SK-N-MC (cell line): Measurements from ENCODE around the gene SLC24A2.

ENCODE experiments used
- DNase-seq: peaks from one replicate; pipeline ENCODE4 v3.0.0-alpha.2; 2011; ENCODE audit warnings: low read depth, low spot score
- H3K27ac ChIP-seq: fragments of 200-600 bp; sonication (generic); 2 replicates; pipeline ENCODE4 v1.5.1; 2016; ENCODE audit warnings: mixed run types
- H3K36me3 ChIP-seq: fragments of 200-600 bp; sonication (generic); 2 replicates; pipeline ENCODE4 v1.6.1; 2017; ENCODE audit warnings: antibody characterized with exemption, low read length, mixed read lengths; ENCODE audit not compliant: insufficient read depth
- H3K4me3 ChIP-seq: fragments of 200-600 bp; sonication (generic); 2 replicates; pipeline ENCODE4 v1.5.1; 2016
- H3K9ac ChIP-seq: fragments of 200-600 bp; sonication (generic); 2 replicates; pipeline ENCODE4 v1.8.0; 2017; ENCODE audit warnings: mixed run types, mixed read lengths; ENCODE audit not compliant: insufficient read length
- H3K9me3 ChIP-seq: fragments of 200-600 bp; sonication (generic); 2 replicates; pipeline ENCODE4 v1.6.1; 2017; ENCODE audit warnings: low read depth, mild to moderate bottlenecking, antibody characterized with exemption, low read length, moderate library complexity, mixed read lengths
- EZH2 ChIP-seq: fragments of 200-600 bp; sonication (generic); IDR thresholded peaks from one replicate; pipeline ENCODE4 v1.6.1; 2017; ENCODE audit warnings: antibody characterized with exemption
- FOXP2 ChIP-seq: optimal IDR thresholded peaks from 2 replicates; pipeline ENCODE3; 2011; ENCODE audit warnings: mild to moderate bottlenecking, moderate library complexity; ENCODE audit not compliant: insufficient read depth; ENCODE audit errors: extremely low read length, control extremely low read depth
- POLR2AphosphoS5 ChIP-seq: IDR thresholded peaks from 2 replicates; pipeline ENCODE4 v1.6.1; 2012; ENCODE audit warnings: mild to moderate bottlenecking, low read depth, low read length, borderline replicate concordance

The SLC24A2 gene

DNA sequence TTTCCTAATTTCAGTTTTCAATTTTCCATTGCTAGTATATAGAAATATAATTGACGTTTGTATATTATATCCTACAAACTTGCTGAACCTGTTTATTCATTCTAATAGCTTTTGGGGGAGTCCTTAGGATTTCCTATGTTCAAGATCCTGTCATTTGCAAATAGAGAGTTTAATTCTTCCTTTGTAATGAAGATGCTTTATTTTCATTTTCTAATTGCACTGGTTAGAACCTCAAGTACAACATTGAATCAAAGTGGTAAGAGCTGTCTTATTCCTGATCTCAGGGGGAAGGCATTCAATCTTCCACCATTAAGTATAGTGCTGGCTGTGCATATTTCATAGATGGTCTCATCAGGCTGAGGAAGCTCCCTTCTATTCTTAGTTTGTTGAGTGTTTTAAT, 15.6 kb upstream of the SLC24A2 start:
- no peak for DNase-seq
- no peak overlapping the region for H3K4me3 ChIP-seq
- H3K9me3 ChIP-seq: no peaks in the 10 kb centered on the region
- H3K27ac ChIP-seq: no peak overlapping the region
- TF ChIP-seq POLR2AphosphoS5 (no peak), EZH2 (no peak), FOXP2 (no peak)
- no peaks in the 10 kb centered on the region for H3K36me3 ChIP-seq
- no peak overlapping the region for H3K9ac ChIP-seq

DNA sequence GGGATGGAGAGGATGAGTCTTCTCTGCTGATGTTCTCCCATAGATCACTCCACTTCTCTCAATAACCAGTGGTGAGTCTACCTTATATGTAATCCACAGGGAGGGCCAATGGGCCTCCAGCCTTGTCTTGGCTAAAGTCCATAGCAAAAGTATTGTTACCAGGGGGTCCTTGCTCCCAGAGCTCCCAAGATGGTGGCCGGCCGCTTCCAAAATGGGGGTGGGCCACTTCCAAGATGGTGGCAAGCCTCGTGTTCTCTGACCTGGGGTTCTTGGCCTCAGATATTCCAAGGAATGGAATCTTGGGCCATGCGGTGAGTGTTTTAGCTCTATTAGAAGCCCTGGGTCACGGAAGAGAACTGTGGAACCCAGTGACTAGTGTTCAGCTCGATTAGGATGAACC, 12.0 kb upstream of the SLC24A2 start:
- no peak for DNase-seq
- TF ChIP-seq FOXP2 (no peak), POLR2AphosphoS5 (no peak), EZH2 (no peak)
- no peak overlapping the region for H3K27ac ChIP-seq
- H3K4me3 ChIP-seq: no peak overlapping the region
- H3K9me3 ChIP-seq: no peaks in the 10 kb centered on the region
- H3K9ac ChIP-seq: no peak overlapping the region
- no peaks in the 10 kb centered on the region for H3K36me3 ChIP-seq

DNA sequence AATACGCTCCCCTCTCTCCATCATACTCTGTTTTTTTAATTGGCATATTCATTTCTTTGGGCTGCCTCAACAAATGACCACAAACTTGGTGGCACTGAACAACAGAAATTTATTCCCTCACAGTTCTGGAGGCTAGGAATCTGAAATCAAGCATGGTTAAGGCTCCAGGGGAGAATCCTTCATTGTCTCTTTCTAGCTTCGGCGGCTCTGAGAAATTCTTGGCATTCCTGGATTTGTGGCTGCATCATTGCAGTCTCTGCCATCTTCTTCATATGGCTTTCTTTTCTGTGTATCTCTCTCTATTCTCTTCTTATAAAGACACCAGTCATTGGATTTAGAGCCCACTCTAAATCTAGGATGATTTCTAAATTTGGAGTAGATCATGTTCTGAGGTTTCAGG, 10.9 kb upstream of the SLC24A2 start:
- Histone ChIP-seq H3K4me3 (peak overlapping the region; percentile 65), H3K27ac (peak overlapping the region; percentile 94), H3K36me3 (no peaks in the 10 kb centered on the region), H3K9ac (peak overlapping the region; percentile 57), H3K9me3 (no peaks in the 10 kb centered on the region)
- DNase-seq: peak; percentile 14
- TF ChIP-seq EZH2: no peak
- TF ChIP-seq FOXP2: no peak
- TF ChIP-seq POLR2AphosphoS5: no peak

DNA sequence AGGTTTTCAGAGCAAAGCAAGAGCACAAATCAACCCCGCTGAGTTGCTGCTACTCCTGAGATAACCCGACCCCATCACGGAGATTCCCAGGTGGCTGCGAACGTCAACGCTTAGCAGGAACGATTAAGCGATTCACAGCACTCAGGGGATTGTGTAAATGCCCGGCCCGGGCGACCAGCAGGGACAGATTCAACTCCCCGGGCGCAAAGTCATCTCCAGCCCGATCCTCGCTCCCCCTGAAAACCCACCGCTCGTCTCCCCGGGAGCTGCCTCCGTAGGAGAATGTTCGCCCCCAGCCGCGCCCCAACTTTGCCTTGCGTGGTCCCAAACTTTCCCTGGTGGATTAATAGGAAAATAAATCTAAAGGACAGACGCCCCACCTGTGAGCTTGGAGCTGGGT, 685 bp downstream of the SLC24A2 start:
- H3K9ac ChIP-seq: no peak overlapping the region
- H3K36me3 ChIP-seq: no peaks in the 10 kb centered on the region
- H3K9me3 ChIP-seq: no peaks in the 10 kb centered on the region
- no peak for DNase-seq
- no peak overlapping the region for H3K27ac ChIP-seq
- no peak for TF ChIP-seq POLR2AphosphoS5
- no peak for TF ChIP-seq EZH2
- no peak for TF ChIP-seq FOXP2
- H3K4me3 ChIP-seq: no peak overlapping the region

DNA sequence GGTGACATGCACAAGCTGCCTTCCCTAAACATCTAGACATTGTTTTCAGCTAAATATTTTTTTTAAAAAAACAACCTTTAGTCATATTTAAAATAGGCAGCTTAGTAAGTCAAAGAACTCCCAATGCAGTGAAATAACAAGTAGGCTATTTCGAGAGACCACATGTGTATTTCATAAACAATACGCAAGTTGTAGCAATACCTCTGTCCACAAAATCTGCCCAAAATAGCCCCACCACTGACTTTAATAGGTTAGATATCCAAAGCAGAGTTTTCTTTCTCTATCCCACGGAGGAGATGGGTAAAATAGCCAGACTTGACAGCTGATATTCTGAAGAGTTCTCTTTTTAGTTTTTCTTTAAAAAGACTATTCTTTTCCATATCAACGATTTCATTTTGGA, 1.2 kb downstream of the SLC24A2 start:
- Histone ChIP-seq H3K36me3 (no peaks in the 10 kb centered on the region), H3K4me3 (no peak overlapping the region), H3K27ac (no peak overlapping the region), H3K9me3 (no peaks in the 10 kb centered on the region), H3K9ac (no peak overlapping the region)
- DNase-seq: no peak
- no peak for TF ChIP-seq POLR2AphosphoS5
- TF ChIP-seq EZH2: no peak
- no peak for TF ChIP-seq FOXP2

DNA sequence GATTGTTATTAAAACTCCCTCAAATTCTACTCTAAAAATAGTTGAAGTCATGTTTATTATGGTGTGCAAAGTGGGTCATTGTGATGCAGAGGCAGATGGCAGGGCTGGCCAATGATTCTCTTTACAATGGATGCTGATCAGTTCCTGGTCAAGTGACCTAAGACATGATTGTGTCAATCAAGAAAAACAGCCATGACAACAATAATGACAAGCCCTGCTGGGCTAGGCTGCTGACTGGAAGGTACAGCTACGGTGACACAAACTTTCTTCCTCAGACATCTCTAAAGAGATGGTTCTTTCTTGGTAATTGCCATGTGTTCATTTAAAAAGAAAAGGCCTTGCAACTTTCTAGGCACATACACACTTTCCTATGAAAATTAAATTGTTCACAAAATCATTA, 3.6 kb downstream of the SLC24A2 start:
- no peak overlapping the region for H3K4me3 ChIP-seq
- H3K9me3 ChIP-seq: no peaks in the 10 kb centered on the region
- no peak overlapping the region for H3K9ac ChIP-seq
- no peak overlapping the region for H3K27ac ChIP-seq
- TF ChIP-seq FOXP2 (no peak), POLR2AphosphoS5 (no peak), EZH2 (no peak)
- DNase-seq: no peak
- no peaks in the 10 kb centered on the region for H3K36me3 ChIP-seq

DNA sequence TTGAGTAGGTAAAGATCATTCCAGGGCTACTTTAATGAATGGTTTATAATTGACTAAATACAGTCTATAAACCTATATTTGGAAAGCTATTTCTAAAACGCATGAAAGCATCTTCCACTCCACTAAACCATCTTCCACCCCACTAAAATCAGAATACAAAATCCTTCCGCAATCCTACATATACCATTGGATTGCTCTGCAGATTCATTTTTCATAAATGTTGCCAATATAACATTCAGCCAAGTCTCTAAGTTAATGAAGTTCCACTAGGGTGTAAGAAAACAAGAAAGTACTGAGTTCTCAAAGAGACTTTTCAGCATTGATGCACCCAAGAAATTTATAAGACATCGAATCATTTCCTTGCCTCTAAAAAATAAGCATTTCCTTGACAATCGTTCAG, 4.7 kb downstream of the SLC24A2 start:
- H3K36me3 ChIP-seq: no peaks in the 10 kb centered on the region
- no peak overlapping the region for H3K9ac ChIP-seq
- H3K4me3 ChIP-seq: no peak overlapping the region
- TF ChIP-seq POLR2AphosphoS5 (no peak), FOXP2 (no peak), EZH2 (no peak)
- H3K9me3 ChIP-seq: no peaks in the 10 kb centered on the region
- H3K27ac ChIP-seq: no peak overlapping the region
- DNase-seq: no peak

DNA sequence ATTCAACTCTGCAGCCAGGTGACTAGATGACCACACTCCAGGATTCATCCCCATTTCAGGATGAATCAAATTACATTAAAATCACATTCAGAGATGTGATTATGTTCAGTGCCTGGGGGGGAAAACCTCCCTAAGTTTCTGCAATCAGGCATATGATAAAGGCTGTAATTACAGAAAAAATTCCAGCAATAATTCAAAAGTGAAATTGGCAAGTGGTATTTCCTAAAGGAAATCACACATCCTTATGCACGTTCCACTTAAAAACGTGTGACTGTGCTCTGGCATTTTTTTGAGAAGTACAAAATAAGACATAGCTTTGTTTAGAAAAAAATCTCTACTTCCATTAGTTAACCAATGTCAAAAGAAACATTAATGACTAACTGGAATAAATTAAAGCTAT, 5.3 kb downstream of the SLC24A2 start:
- no peak overlapping the region for H3K4me3 ChIP-seq
- H3K27ac ChIP-seq: no peak overlapping the region
- no peaks in the 10 kb centered on the region for H3K36me3 ChIP-seq
- H3K9me3 ChIP-seq: no peaks in the 10 kb centered on the region
- TF ChIP-seq FOXP2: no peak
- TF ChIP-seq EZH2: no peak
- TF ChIP-seq POLR2AphosphoS5: no peak
- no peak for DNase-seq
- no peak overlapping the region for H3K9ac ChIP-seq

DNA sequence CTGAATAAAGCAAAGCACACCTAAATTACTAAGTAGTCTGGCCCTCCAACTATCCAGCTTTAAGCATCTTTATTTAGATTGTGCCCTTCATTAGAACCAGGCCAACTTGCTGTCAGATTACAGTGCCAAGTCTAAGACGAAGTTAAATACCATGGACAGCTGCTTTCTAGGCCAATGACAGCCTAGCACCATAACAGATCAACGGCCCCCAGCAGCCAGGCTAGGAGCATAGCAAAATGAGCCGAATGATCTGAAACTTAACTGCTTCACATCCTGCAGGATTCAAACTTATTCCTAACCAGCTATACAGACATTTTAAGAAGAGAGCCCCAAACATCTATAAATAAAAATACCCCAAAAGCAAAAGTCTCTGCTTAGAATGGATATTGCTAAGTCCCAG, 6.8 kb downstream of the SLC24A2 start:
- H3K36me3 ChIP-seq: no peaks in the 10 kb centered on the region
- H3K9ac ChIP-seq: no peak overlapping the region
- no peak for TF ChIP-seq POLR2AphosphoS5
- no peak for TF ChIP-seq EZH2
- no peak for TF ChIP-seq FOXP2
- H3K9me3 ChIP-seq: no peaks in the 10 kb centered on the region
- no peak overlapping the region for H3K4me3 ChIP-seq
- no peak overlapping the region for H3K27ac ChIP-seq
- no peak for DNase-seq

DNA sequence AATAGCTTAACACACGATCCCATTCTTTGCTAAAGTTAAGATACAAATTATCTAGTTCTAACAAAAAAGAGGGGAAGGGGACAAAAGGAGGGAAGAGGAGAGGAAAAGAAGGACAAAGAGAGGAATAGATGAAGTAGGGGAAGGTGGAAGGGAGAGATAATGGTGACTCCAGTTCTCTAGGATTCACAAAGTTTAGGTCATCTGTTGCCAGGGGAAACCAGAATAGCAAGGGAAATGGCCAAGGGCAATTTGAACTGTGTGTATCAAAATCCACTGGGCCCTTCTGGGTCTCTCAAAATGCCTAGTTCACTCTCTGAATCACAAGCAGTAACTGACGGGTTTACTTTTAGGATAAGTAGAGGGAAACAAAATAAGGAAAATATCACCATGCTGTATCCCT, 7.6 kb downstream of the SLC24A2 start:
- H3K9ac ChIP-seq: no peak overlapping the region
- no peak for TF ChIP-seq FOXP2
- TF ChIP-seq POLR2AphosphoS5: no peak
- TF ChIP-seq EZH2: no peak
- H3K4me3 ChIP-seq: no peak overlapping the region
- no peak overlapping the region for H3K27ac ChIP-seq
- H3K9me3 ChIP-seq: no peaks in the 10 kb centered on the region
- H3K36me3 ChIP-seq: no peaks in the 10 kb centered on the region
- DNase-seq: no peak
